Small intestine (tissue), 7 donors: ENCODE measurements around the gene NPFF. TPM values are rescaled to one million over a fixed set of nuclear protein-coding genes. Genes with fewer than 3 reads are reported as not detected.

Experiments used
- DNase-seq, 2 donors: peaks; one replicate each; pipeline versions ENCODE4 v3.0.0 to v3.0.0-alpha.2; 2013
- FAIRE-seq: peaks from 2 replicates; lab custom pipeline; 2012; peaks lifted over from hg19 to GRCh38; lab: Jason Lieb, UNC
- H3K27ac ChIP-seq, 3 donors: one replicate each; pipeline ENCODE4 v1.5.1; 2013; ENCODE audit warnings: low read length in 2 of 3, mild to moderate bottlenecking in 2 of 3, control low read depth in 1 of 3, inconsistent platforms in 1 of 3, low read depth in 1 of 3, moderate library complexity in 1 of 3
- H3K27me3 ChIP-seq, 3 donors: one replicate each; pipeline ENCODE4 v1.6.1; 2013; ENCODE audit warnings: low read length in 3 of 3, inconsistent platforms in 1 of 3; ENCODE audit not compliant: control insufficient read depth in 3 of 3, insufficient read depth in 3 of 3
- H3K36me3 ChIP-seq, 3 donors: one replicate each; pipeline ENCODE4 v1.6.1; 2013; ENCODE audit warnings: low read length in 3 of 3, inconsistent platforms in 1 of 3, low read depth in 1 of 3, mild to moderate bottlenecking in 1 of 3, moderate library complexity in 1 of 3; ENCODE audit not compliant: control insufficient read depth in 3 of 3, insufficient read depth in 2 of 3
- H3K4me1 ChIP-seq, 3 donors: one replicate each; pipeline ENCODE4 v1.6.1; 2013; ENCODE audit warnings: low read length in 2 of 3, inconsistent platforms in 1 of 3, low read depth in 1 of 3, mild to moderate bottlenecking in 1 of 3, moderate library complexity in 1 of 3; ENCODE audit not compliant: control insufficient read depth in 3 of 3, insufficient read depth in 2 of 3
- H3K4me3 ChIP-seq, 3 donors: one replicate each; pipeline ENCODE4 v1.5.1; 2013; ENCODE audit warnings: low read length in 3 of 3, control low read depth in 1 of 3, inconsistent platforms in 1 of 3, low read depth in 1 of 3, mild to moderate bottlenecking in 1 of 3, moderate library complexity in 1 of 3
- H3K9me3 ChIP-seq, 2 donors: one replicate each; pipeline ENCODE4 v1.6.1; 2013; ENCODE audit warnings: low read depth in 1 of 2, low read length in 1 of 2; ENCODE audit not compliant: control insufficient read depth in 2 of 2, insufficient read depth in 1 of 2
- WGBS, 3 donors: extraction: QIAGEN DNeasy Blood & Tissue Kit; methylation state at CpG; one replicate each; pipeline ENCODE4 v1.1.7; 2013; 5-methylcytosine and 5-hydroxymethylcytosine counted together
- polyA plus RNA-seq, 4 donors: library from polyadenylated mRNA; stranded (reverse) in 3 of 4; unstranded in 1 of 4; fragments of 200-250 nt in 3 of 4; fragments of 120-200 nt in 1 of 4; gene quantifications; one replicate each; pipeline versions ENCODE4 v1.2.1 to v1.2.3, GENCODE V29; 2013
- donor health status: healthy with polysubstance abuse.
- donor health status: control.
- donor health status: control.
- donor health status: Bipolar disorder and iron deficiency.
- donor health status: healthy.

The NPFF gene
- polyA plus RNA-seq, 4 donors = 0.12 to 4.2 TPM; not detected in 2

- DNase-seq (no peak), FAIRE-seq (no peak)
- Histone ChIP-seq H3K27ac (peak overlapping the region in 1 of 3 donors; percentile 6), H3K36me3 (no peaks in the 10 kb centered on the region), H3K4me1 (peaks cover 3 to 51% (median 4%) of the 10 kb centered on the region in 3 donors), H3K4me3 (peak overlapping the region in 1 of 3 donors; percentile 16), H3K9me3 (no peaks in the 10 kb centered on the region), H3K27me3 (peaks cover 0 to 3% (median 0%) of the 10 kb centered on the region in 3 donors)
- WGBS, 3 donors = 75 to 82% (median 79%) methylated on average over 1 of the region's 1 CpG
These were observed 10.6 kb downstream of the NPFF start for GRCh38 chr12:53496752-53497032.

GRCh38 chr12:53495903-53496751 lies 11.2 kb downstream of the NPFF start:
- 24 to 48% (median 35%) methylated on average over 5 of the region's 5 CpGs for WGBS, 3 donors

GRCh38 chr12:53493610-53494391 lies 13.5 kb downstream of the NPFF start:
- Histone ChIP-seq H3K36me3 (no peaks in the 10 kb centered on the region), H3K27me3 (peaks cover 0 to 3% (median 0%) of the 10 kb centered on the region in 3 donors), H3K4me3 (peak overlapping the region in 2 of 3 donors; percentile 58 to 75), H3K9me3 (no peaks in the 10 kb centered on the region), H3K27ac (peak overlapping the region; percentile 65 to 84 (median 72)), H3K4me1 (peaks cover 2 to 37% (median 3%) of the 10 kb centered on the region in 3 donors)
- FAIRE-seq = no peak
- WGBS, 3 donors = 28 to 37% (median 32%) methylated on average over 11 of the region's 11 CpGs
- no peak for DNase-seq

More at GRCh38 chr12:53495903-53496751, 11.2 kb downstream of the NPFF start:
- Histone ChIP-seq H3K36me3 (no peaks in the 10 kb centered on the region), H3K9me3 (no peaks in the 10 kb centered on the region), H3K27me3 (peaks cover 0 to 3% (median 0%) of the 10 kb centered on the region in 3 donors), H3K4me1 (peaks cover 2 to 48% (median 3%) of the 10 kb centered on the region in 3 donors), H3K4me3 (peak overlapping the region in 1 of 3 donors; percentile 16), H3K27ac (peak overlapping the region in 2 of 3 donors; percentile 25 to 58)
- FAIRE-seq (no peak), DNase-seq (peak; percentile 40 to 89)

GRCh38 chr12:53492830-53493609 lies 14.3 kb downstream of the NPFF start:
- no peaks in the 10 kb centered on the region for H3K9me3 ChIP-seq
- H3K36me3 ChIP-seq = peaks cover 0 to 2% (median 0%) of the 10 kb centered on the region in 3 donors
- FAIRE-seq (no peak), DNase-seq (peak; percentile 88 to 96)
- peak overlapping the region; percentile 25 to 75 (median 58) for H3K4me3 ChIP-seq
- 1 to 2% (median 1%) methylated on average over 35 to 52 of the region's 52 CpGs for WGBS, 3 donors
- H3K27ac ChIP-seq = peak overlapping the region; percentile 65 to 84 (median 72)
- H3K4me1 ChIP-seq = peaks cover 2 to 33% (median 3%) of the 10 kb centered on the region in 3 donors
- H3K27me3 ChIP-seq = no peaks in the 10 kb centered on the region

- Histone ChIP-seq H3K27ac (peak overlapping the region in 2 of 3 donors; percentile 26 to 84), H3K4me3 (peak overlapping the region in 1 of 3 donors; percentile 75), H3K4me1 (peaks cover 2 to 33% (median 3%) of the 10 kb centered on the region in 3 donors), H3K9me3 (no peaks in the 10 kb centered on the region), H3K27me3 (no peaks in the 10 kb centered on the region), H3K36me3 (peaks cover 0 to 9% (median 0%) of the 10 kb centered on the region in 3 donors)
- 58 to 81% (median 80%) methylated on average over 20 of the region's 20 CpGs for WGBS, 3 donors
- FAIRE-seq (no peak), DNase-seq (no peak)
These were observed 15.1 kb downstream of the NPFF start for GRCh38 chr12:53492188-53492587.

GRCh38 chr12:53489242-53489864 lies 17.9 kb downstream of the NPFF start:
- FAIRE-seq (no peak), DNase-seq (no peak)
- Histone ChIP-seq H3K27me3 (no peaks in the 10 kb centered on the region), H3K27ac (no peak overlapping the region), H3K9me3 (no peaks in the 10 kb centered on the region), H3K4me3 (no peak overlapping the region), H3K36me3 (peaks cover 0 to 34% (median 2%) of the 10 kb centered on the region in 3 donors), H3K4me1 (peaks cover 2 to 21% (median 3%) of the 10 kb centered on the region in 3 donors)
- WGBS, 3 donors = 95 to 97% (median 96%) methylated on average over 5 of the region's 5 CpGs

- H3K36me3 ChIP-seq = peaks cover 0 to 54% (median 2%) of the 10 kb centered on the region in 3 donors
- H3K27ac ChIP-seq = no peak overlapping the region
- DNase-seq (no peak), FAIRE-seq (no peak)
- H3K4me1 ChIP-seq = peaks cover 0 to 15% (median 4%) of the 10 kb centered on the region in 3 donors
- H3K27me3 ChIP-seq = no peaks in the 10 kb centered on the region
- 87 to 88% (median 88%) methylated on average over 15 to 17 of the region's 17 CpGs for WGBS, 3 donors
- no peak overlapping the region for H3K4me3 ChIP-seq
- H3K9me3 ChIP-seq = no peaks in the 10 kb centered on the region
These were observed 20.4 kb downstream of the NPFF start for GRCh38 chr12:53486736-53487487.
